Heart right ventricle (tissue), 16 donors: ENCODE measurements around the gene IKBIP. TPM values are rescaled to one million over a fixed set of nuclear protein-coding genes. Genes with fewer than 3 reads are reported as not detected.

Source experiments
- ATAC-seq, 8 donors: fragments of 200-7000 bp; cut with Tn5 transposase; one replicate each; pipeline ENCODE4 v1.9.1; 2020; ENCODE audit warnings: mild to moderate bottlenecking in 8 of 8, moderate library complexity in 8 of 8, moderate number of reproducible peaks in 1 of 8
- DNase-seq, 2 donors: peaks; one replicate each; pipeline ENCODE4 v3.0.0-alpha.2; 2020
- H3K27ac ChIP-seq, 10 donors: fragments of 200-600 bp; sonication (generic) in 2 of 10; one replicate each; pipeline versions ENCODE4 v1.5.0 to v1.8.0; 2020 to 2022; ENCODE audit warnings: mild to moderate bottlenecking in 3 of 10
- H3K27me3 ChIP-seq, 7 donors: fragments of 200-600 bp; one replicate each; pipeline ENCODE4 v1.8.0; 2021 to 2022; ENCODE audit warnings: mild to moderate bottlenecking in 2 of 7
- H3K36me3 ChIP-seq, 9 donors: fragments of 200-600 bp; sonication (generic) in 1 of 9; one replicate each; pipeline versions ENCODE4 v1.5.0 to v1.8.0; 2020 to 2022; ENCODE audit warnings: mild to moderate bottlenecking in 2 of 9
- H3K4me1 ChIP-seq, 9 donors: fragments of 200-600 bp; sonication (generic) in 1 of 9; one replicate each; pipeline versions ENCODE4 v1.5.0 to v1.8.0; 2020 to 2022; ENCODE audit warnings: mild to moderate bottlenecking in 4 of 9
- H3K4me3 ChIP-seq, 10 donors: fragments of 200-600 bp; sonication (generic) in 2 of 10; one replicate each; pipeline versions ENCODE4 v1.5.0 to v1.8.0; 2020 to 2022; ENCODE audit warnings: mild to moderate bottlenecking in 7 of 10, moderate library complexity in 2 of 10
- H3K9me3 ChIP-seq, 11 donors: fragments of 200-600 bp in 10 of 11; sonication (generic) in 2 of 11; one replicate each; pipeline versions ENCODE4 v1.5.0 to v1.8.0; 2013 to 2022; ENCODE audit warnings: mild to moderate bottlenecking in 2 of 11, control low read depth in 1 of 11, moderate library complexity in 1 of 11
- CTCF ChIP-seq, 9 donors: fragments of 200-600 bp; sonication (generic) in 2 of 9; IDR thresholded peaks; one replicate each; pipeline versions ENCODE4 v1.5.0 to v1.8.0; 2021 to 2022; ENCODE audit warnings: antibody characterized with exemption in 9 of 9, mild to moderate bottlenecking in 5 of 9, moderate library complexity in 1 of 9
- WGBS, 2 donors: extraction: QIAGEN DNeasy Blood & Tissue Kit; methylation state at CpG; one replicate each; pipeline ENCODE4 v1.1.7; 2013; ENCODE audit warnings: inconsistent platforms in 1 of 2; 5-methylcytosine and 5-hydroxymethylcytosine counted together
- intact Hi-C, 10 donors: fragments of 100-400 bp; cut with DNase I; formaldehyde crosslinking; loops; one replicate each; pipeline versions ENCODE4 v1.11.1 to v1.14.2; 2022
- polyA plus RNA-seq, 2 donors: library from polyadenylated mRNA; stranded (reverse); fragments of 200-250 nt; gene quantifications; one replicate each; pipeline ENCODE4 v1.2.3, GENCODE V29; 2013
- total RNA-seq, 10 donors: library from RNA; stranded (reverse); fragmentation: NEBNext Ultra II Directional in 3 of 10; extraction: Animal tissue kit (Norgen Biotek cat#: 25700) in 3 of 10; gene quantifications; one replicate each; pipeline versions ENCODE4 v1.2.1 to v1.2.4, GENCODE V29; 2021 to 2023
- donor health status: Arrhythmogenic right ventricular cardiomyopathy.
- donor health status: ischemic (EF 13 %, LVEDD 7.1; RV severe dilation, severe dysfunction).
- donor health status: healthy with polysubstance abuse.
- donor health status: DM: no; HTN: yes; CAD: no.
- donor health status: DM: no; HTN: no; CAD: no.
- donor health status: ischemic (EF 25% LVEDD 6.9; RV normal size, moderate dysfunction).
- donor health status: ischemic (EF 25% LVEDD 5.7; RV mildly dilated, moderate dysfunction).
- donor health status: healthy.
- donor health status: DM: yes; HTN: yes; CAD: no.
- donor health status: Ischemic cardiomyopathy.
- donor health status: ischemic (EF 35%, LVEDD 5.7; RV mildly dilated, moderate dysfunction).
- donor health status: nonischemic (EF 11% LVEDD 7.7; RV severe dilation, severe dysfunction).
- donor health status: DM: yes; HTN: yes; CAD: no.
- donor health status: PGD.
- donor health status: ischemic (EF 29% LVEDD 5.4; RV normal size, mild dysfunction).
- donor health status: nonischemic (EF 23%, LVEDD 6.1; RV moderate dilation, normal function).

IKBIP gene
- total and polyA plus RNA-seq, 12 donors, result 2.4 to 13.4 (median 4.8) TPM

- no peak for TF ChIP-seq CTCF (IDR thresholded peaks at IDR 0.05)
- H3K4me3 ChIP-seq, result no peak overlapping the region
- H3K36me3 ChIP-seq, result no peaks in the 10 kb centered on the region
- ATAC-seq (no peak), DNase-seq (no peak)
- no peak overlapping the region for H3K27ac ChIP-seq
- WGBS, 2 donors, result 94 to 98% methylated on average over 5 of the region's 5 CpGs
- H3K27me3 ChIP-seq, result no peaks in the 10 kb centered on the region
- no peaks in the 10 kb centered on the region for H3K9me3 ChIP-seq
- H3K4me1 ChIP-seq, result no peaks in the 10 kb centered on the region
- intact Hi-C loops, result no loop called here
Observed at GRCh38 chr12:98580695-98581094, 63.9 kb downstream of the IKBIP start.

- no peak for TF ChIP-seq CTCF (IDR thresholded peaks at IDR 0.05)
- no peak for DNase-seq
- Histone ChIP-seq H3K27me3 (no peaks in the 10 kb centered on the region), H3K9me3 (no peaks in the 10 kb centered on the region), H3K36me3 (no peaks in the 10 kb centered on the region), H3K4me3 (no peak overlapping the region), H3K27ac (no peak overlapping the region), H3K4me1 (no peaks in the 10 kb centered on the region)
- no peak for ATAC-seq
- 94 to 97% methylated on average over 3 of the region's 3 CpGs for WGBS, 2 donors
- intact Hi-C loops, result no loop called here
Observed at GRCh38 chr12:98579835-98580234, 64.8 kb downstream of the IKBIP start.

- no peak for TF ChIP-seq CTCF (IDR thresholded peaks at IDR 0.05)
- H3K36me3 ChIP-seq, result no peaks in the 10 kb centered on the region
- no peak for DNase-seq
- no peak for ATAC-seq
- intact Hi-C loops, result no loop called here
- no peaks in the 10 kb centered on the region for H3K9me3 ChIP-seq
- no peak overlapping the region for H3K27ac ChIP-seq
- H3K4me1 ChIP-seq, result peaks cover 0 to under 1% (median 0%) of the 10 kb centered on the region in 9 donors
- no peak overlapping the region for H3K4me3 ChIP-seq
- 87 to 90% methylated on average over 5 of the region's 5 CpGs for WGBS, 2 donors
- H3K27me3 ChIP-seq, result no peaks in the 10 kb centered on the region
Observed at GRCh38 chr12:98579347-98579746, 65.2 kb downstream of the IKBIP start.

- peak in 1 of 8 donors; percentile 45 for ATAC-seq
- Histone ChIP-seq H3K27ac (no peak overlapping the region), H3K36me3 (no peaks in the 10 kb centered on the region), H3K4me1 (peaks cover 0 to 5% (median 0%) of the 10 kb centered on the region in 9 donors), H3K9me3 (no peaks in the 10 kb centered on the region), H3K27me3 (no peaks in the 10 kb centered on the region), H3K4me3 (no peak overlapping the region)
- 84 to 96% methylated on average over 2 of the region's 2 CpGs for WGBS, 2 donors
- intact Hi-C loops, result no loop called here
- no peak for DNase-seq
- no peak for TF ChIP-seq CTCF (IDR thresholded peaks at IDR 0.05)
Observed at GRCh38 chr12:98578821-98579220, 65.8 kb downstream of the IKBIP start.
